Naive thymus-derived CD4-positive, alpha-beta T cell (primary cell): ENCODE measurements around the gene SCNN1B. TPM values are rescaled to one million over a fixed set of nuclear protein-coding genes. Genes with fewer than 3 reads are reported as not detected.

Source experiments
- ATAC-seq: fragments of 150-1000 bp; cut with Tn5 transposase; 2 replicates; pipeline ENCODE4 v1.10.0; 2021; ENCODE audit warnings: mild to moderate bottlenecking, moderate library complexity
- CTCF ChIA-PET: fragments of 350-600 bp; sonication (Branson Sonifier 250); formaldehyde crosslinking; loops from one replicate; lab custom pipeline; 2021; ENCODE audit warnings: antibody characterized with exemption; lab: Charles Lee
- POLR2A ChIA-PET: fragments of 350-600 bp; sonication (Branson Sonifier 250); formaldehyde crosslinking; loops from one replicate; lab custom pipeline; 2021; ENCODE audit warnings: antibody characterized with exemption, inconsistent platforms; lab: Charles Lee
- DNase-seq, 9 donors: peaks; one replicate each; pipeline versions ENCODE4 v3.0.0 to v3.0.0-alpha.2; 2020 to 2022; ENCODE audit warnings: mixed read lengths in 1 of 9
- H3K27ac ChIP-seq: one replicate; pipeline ENCODE4 v1.7.0; 2013; ENCODE audit warnings: mild to moderate bottlenecking, low read depth, low read length, moderate library complexity
- H3K27me3 ChIP-seq, 2 donors: one replicate each; pipeline ENCODE4 v1.7.0; 2013; ENCODE audit warnings: low read length in 2 of 2, mild to moderate bottlenecking in 2 of 2, moderate library complexity in 2 of 2; ENCODE audit not compliant: control insufficient read depth in 2 of 2, insufficient read depth in 2 of 2
- H3K36me3 ChIP-seq, 3 experiments: 1 replicate in 2 of 3; 2 replicates in 1 of 3; pipeline ENCODE4 v1.7.0; 2013; ENCODE audit warnings: low read length in 3 of 3, mild to moderate bottlenecking in 3 of 3, moderate library complexity in 1 of 3; ENCODE audit not compliant: insufficient read depth in 3 of 3, control insufficient read depth in 2 of 3
- H3K4me1 ChIP-seq, 2 donors: one replicate each; pipeline ENCODE4 v1.7.0; 2013; ENCODE audit warnings: low read length in 2 of 2, mild to moderate bottlenecking in 2 of 2, moderate library complexity in 1 of 2; ENCODE audit not compliant: control insufficient read depth in 2 of 2, insufficient read depth in 2 of 2
- H3K4me3 ChIP-seq: 2 replicates; pipeline ENCODE4 v1.7.0; 2013; ENCODE audit warnings: mild to moderate bottlenecking, low read length
- H3K9me3 ChIP-seq, 3 experiments: 1 replicate in 2 of 3; 2 replicates in 1 of 3; pipeline ENCODE4 v1.7.0; 2013; ENCODE audit warnings: low read length in 3 of 3; ENCODE audit not compliant: control insufficient read depth in 2 of 3
- H3K27ac Mint-ChIP-seq, 9 donors: one replicate each; pipeline ENCODE4 v1.8.0; 2020 to 2022; ENCODE audit warnings: mixed read lengths in 9 of 9, mild to moderate bottlenecking in 8 of 9, moderate library complexity in 5 of 9, inconsistent platforms in 2 of 9
- H3K27me3 Mint-ChIP-seq, 5 donors: one replicate each; pipeline ENCODE4 v1.8.0; 2021 to 2022; ENCODE audit warnings: mixed read lengths in 5 of 5, mild to moderate bottlenecking in 1 of 5
- H3K36me3 Mint-ChIP-seq, 5 donors: one replicate each; pipeline ENCODE4 v1.8.0; 2020 to 2022; ENCODE audit warnings: mixed read lengths in 5 of 5, mild to moderate bottlenecking in 3 of 5, inconsistent platforms in 1 of 5
- H3K4me1 Mint-ChIP-seq, 7 donors: one replicate each; pipeline ENCODE4 v1.8.0; 2020 to 2022; ENCODE audit warnings: mixed read lengths in 7 of 7, mild to moderate bottlenecking in 3 of 7, inconsistent platforms in 1 of 7
- H3K4me3 Mint-ChIP-seq, 10 donors: one replicate each; pipeline ENCODE4 v1.8.0; 2020 to 2022; ENCODE audit warnings: mild to moderate bottlenecking in 10 of 10, mixed read lengths in 10 of 10, moderate library complexity in 6 of 10, inconsistent platforms in 2 of 10
- H3K9me3 Mint-ChIP-seq, 11 donors: one replicate each; pipeline ENCODE4 v1.8.0; 2020 to 2022; ENCODE audit warnings: mixed read lengths in 11 of 11, mild to moderate bottlenecking in 4 of 11, inconsistent platforms in 1 of 11, moderate library complexity in 1 of 11
- intact Hi-C, 2 donors: fragments of 100-400 bp; cut with micrococcal nuclease; formaldehyde crosslinking; loops; one replicate each; pipeline ENCODE4 v1.15.1; 2023
- polyA plus RNA-seq, 2 donors: library from polyadenylated mRNA; unstranded; fragments of 300-500 nt; fragmentation: Illumina TruSeq; gene quantifications; one replicate each; pipeline ENCODE4 v1.2.3, GENCODE V29; 2021
- total RNA-seq, 6 experiments: library from RNA in 5 of 6; stranded (reverse) in 5 of 6; gene quantifications; 1 replicate in 5 of 6; 2 replicates in 1 of 6; pipeline ENCODE4 v1.2.3 and lab custom pipeline; 2021 to 2026

SCNN1B gene
- total and polyA plus RNA-seq, 7 experiments from 2014 or later, result not detected

DNA sequence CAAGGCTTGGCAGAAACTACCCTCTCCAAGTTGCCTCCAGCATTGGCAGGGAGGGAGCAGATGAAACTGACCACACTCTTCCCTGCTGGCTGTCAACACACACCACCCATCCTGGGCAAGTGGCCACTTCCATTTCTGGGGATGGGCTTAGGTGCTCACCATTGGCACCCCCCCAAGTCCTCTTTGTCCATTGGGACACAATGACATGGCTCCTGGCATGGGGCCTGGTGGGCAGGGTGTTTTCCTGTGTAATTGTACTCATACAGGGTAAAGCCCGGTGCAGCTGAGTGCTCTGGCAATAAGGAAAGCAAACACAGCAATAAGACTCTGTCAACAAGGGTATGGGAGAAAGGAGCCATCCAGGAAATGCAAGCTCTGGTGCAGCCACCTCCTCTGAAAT, 22.6 kb downstream of the SCNN1B start:
- peaks cover 0 to 6% (median 0%) of the 10 kb centered on the region in 5 donors for H3K27me3 Mint-ChIP-seq
- H3K4me3 Mint-ChIP-seq, result no peak overlapping the region
- no peaks in the 10 kb centered on the region for H3K36me3 Mint-ChIP-seq
- no peaks in the 10 kb centered on the region for H3K36me3 ChIP-seq
- ATAC-seq (no peak), DNase-seq (no peak)
- no peak overlapping the region for H3K27ac ChIP-seq
- intact Hi-C loops, result no loop called here
- H3K4me3 ChIP-seq, result no peak overlapping the region
- H3K4me1 ChIP-seq, result no peaks in the 10 kb centered on the region
- ChIA-PET POLR2A (no interaction called here), CTCF (no interaction called here)
- no peaks in the 10 kb centered on the region for H3K9me3 Mint-ChIP-seq
- H3K4me1 Mint-ChIP-seq, result no peaks in the 10 kb centered on the region
- H3K9me3 ChIP-seq, result no peaks in the 10 kb centered on the region
- H3K27ac Mint-ChIP-seq, result no peak overlapping the region
- H3K27me3 ChIP-seq, result no peaks in the 10 kb centered on the region

DNA sequence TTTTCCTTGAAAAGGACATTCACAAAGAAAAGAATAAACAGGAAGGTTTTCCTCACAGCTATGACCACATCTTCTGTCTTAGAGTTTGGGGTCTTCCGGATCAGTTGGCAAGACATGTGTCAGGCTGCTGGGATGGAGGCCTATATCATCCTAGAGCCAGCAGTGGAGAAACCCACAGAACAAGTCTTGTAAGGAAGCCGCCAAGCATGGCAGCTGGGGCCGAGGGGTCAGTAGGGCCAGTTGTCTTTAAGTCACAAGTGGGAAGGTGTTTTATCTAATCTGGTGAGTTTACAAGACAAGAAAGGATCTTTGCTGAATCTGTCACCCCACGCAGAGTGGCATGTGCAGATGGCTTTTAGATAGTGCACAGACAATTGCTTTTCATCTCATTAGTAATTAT, 25.7 kb downstream of the SCNN1B start:
- no peaks in the 10 kb centered on the region for H3K27me3 ChIP-seq
- no peaks in the 10 kb centered on the region for H3K4me1 ChIP-seq
- CTCF ChIA-PET, result no interaction called here
- Mint-ChIP-seq H3K36me3 (no peaks in the 10 kb centered on the region), H3K27ac (no peak overlapping the region), H3K27me3 (peaks cover 0 to 6% (median 0%) of the 10 kb centered on the region in 5 donors), H3K4me1 (no peaks in the 10 kb centered on the region), H3K4me3 (no peak overlapping the region), H3K9me3 (no peaks in the 10 kb centered on the region)
- H3K4me3 ChIP-seq, result no peak overlapping the region
- H3K27ac ChIP-seq, result no peak overlapping the region
- H3K36me3 ChIP-seq, result no peaks in the 10 kb centered on the region
- intact Hi-C loops, result no loop called here
- DNase-seq, result no peak
- H3K9me3 ChIP-seq, result no peaks in the 10 kb centered on the region
- POLR2A ChIA-PET, result no interaction called here
- no peak for ATAC-seq

DNA sequence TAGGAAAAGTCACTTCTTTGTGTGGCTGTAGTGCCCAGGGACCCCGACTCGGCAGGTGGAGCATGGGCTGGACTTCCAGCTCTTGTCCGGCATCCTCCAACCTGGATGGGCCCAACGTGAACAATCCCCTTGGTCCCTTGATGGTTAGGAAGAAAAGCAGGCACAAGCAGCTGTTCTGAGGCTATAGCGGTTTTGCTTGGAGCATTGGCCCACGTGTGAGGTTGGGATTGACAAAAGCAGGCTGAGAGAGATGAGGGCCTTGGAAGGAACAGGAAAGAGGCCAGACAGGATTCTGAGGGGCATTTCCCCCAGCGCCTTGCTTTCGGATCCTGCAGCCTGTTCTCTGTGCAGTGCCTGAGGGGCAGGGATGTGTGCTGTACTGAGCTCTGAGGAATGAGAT, 28.1 kb downstream of the SCNN1B start:
- no peak overlapping the region for H3K27ac Mint-ChIP-seq
- H3K36me3 ChIP-seq, result no peaks in the 10 kb centered on the region
- no peaks in the 10 kb centered on the region for H3K4me1 Mint-ChIP-seq
- no peaks in the 10 kb centered on the region for H3K27me3 ChIP-seq
- no peaks in the 10 kb centered on the region for H3K36me3 Mint-ChIP-seq
- H3K4me3 ChIP-seq, result no peak overlapping the region
- no peak for DNase-seq
- no peak overlapping the region for H3K27ac ChIP-seq
- no peak overlapping the region for H3K4me3 Mint-ChIP-seq
- H3K27me3 Mint-ChIP-seq, result peaks cover 0 to 11% (median 0%) of the 10 kb centered on the region in 5 donors
- H3K9me3 ChIP-seq, result no peaks in the 10 kb centered on the region
- intact Hi-C loops, result no loop called here
- no peaks in the 10 kb centered on the region for H3K9me3 Mint-ChIP-seq
- ChIA-PET CTCF (no interaction called here), POLR2A (no interaction called here)
- no peaks in the 10 kb centered on the region for H3K4me1 ChIP-seq
- ATAC-seq, result no peak

DNA sequence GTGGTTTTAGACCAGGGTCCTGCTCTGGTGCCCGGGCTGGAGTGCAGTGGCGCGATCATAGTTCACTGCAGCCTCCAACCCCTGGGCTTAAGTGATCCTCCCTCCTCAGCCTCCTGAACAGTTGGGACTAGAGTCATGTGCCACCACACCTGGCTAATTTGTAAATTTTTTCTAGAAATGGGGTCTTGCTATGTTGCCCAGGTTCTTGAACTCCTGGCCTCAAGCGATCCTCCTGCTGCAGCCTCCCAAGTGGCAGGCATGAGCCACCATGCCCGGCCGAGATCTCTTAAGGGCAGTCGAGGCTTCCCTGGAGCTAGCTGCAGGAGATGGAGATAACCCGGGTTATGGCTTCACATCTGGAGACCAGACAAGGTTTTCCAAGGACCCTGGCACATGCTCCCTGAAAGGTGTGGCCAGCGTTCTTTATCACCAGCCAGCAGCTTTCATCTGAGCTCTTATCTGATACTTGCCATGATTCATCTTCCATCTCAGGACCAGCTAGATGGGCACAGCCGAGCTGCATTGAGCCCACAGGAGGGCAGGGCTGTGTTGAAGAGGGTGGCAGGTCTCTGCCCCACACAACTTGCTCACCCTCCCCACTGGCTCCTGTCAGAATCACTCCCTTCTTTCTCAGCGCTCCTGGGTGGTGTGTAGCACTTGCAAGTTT, 28.6 kb downstream of the SCNN1B start:
- no peak for ATAC-seq
- H3K4me1 Mint-ChIP-seq, result no peaks in the 10 kb centered on the region
- H3K9me3 Mint-ChIP-seq, result no peaks in the 10 kb centered on the region
- H3K4me3 Mint-ChIP-seq, result no peak overlapping the region
- Histone ChIP-seq H3K27ac (no peak overlapping the region), H3K4me1 (no peaks in the 10 kb centered on the region), H3K9me3 (no peaks in the 10 kb centered on the region), H3K4me3 (no peak overlapping the region), H3K27me3 (no peaks in the 10 kb centered on the region), H3K36me3 (no peaks in the 10 kb centered on the region)
- intact Hi-C loops, result no loop called here
- CTCF ChIA-PET, result no interaction called here
- H3K27ac Mint-ChIP-seq, result no peak overlapping the region
- H3K27me3 Mint-ChIP-seq, result peaks cover 0 to 13% (median 2%) of the 10 kb centered on the region in 5 donors
- no peak for DNase-seq
- no peaks in the 10 kb centered on the region for H3K36me3 Mint-ChIP-seq
- POLR2A ChIA-PET, result no interaction called here

DNA sequence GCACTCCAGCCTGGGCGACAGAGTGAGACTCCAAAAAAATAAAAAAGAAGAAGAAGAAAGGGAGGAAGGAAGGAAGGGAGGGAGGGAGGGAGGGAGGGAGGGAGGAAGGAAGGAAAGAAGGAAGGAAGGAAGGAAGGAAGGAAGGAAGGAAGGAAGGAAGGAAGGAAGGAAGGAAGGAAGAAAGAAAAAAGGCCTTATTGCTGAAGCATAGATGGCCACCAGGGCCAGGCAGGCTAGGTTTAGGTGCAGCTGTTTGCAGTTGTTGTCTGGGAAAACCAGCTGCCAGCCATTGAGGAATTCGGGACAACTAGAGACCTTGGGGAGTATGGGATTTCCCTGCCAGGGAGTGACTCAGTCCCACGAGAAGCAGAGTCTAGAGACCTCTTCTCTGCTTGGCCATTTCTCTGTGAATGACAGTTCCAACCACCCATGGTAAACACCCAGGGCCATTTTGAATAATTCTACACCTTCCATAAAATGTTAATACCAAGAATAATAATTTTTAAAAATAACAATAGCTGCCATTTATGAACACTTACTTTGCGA, 31.0 kb downstream of the SCNN1B start:
- ATAC-seq (no peak), DNase-seq (no peak)
- intact Hi-C loops, result no loop called here
- Mint-ChIP-seq H3K4me1 (no peaks in the 10 kb centered on the region), H3K27ac (no peak overlapping the region), H3K4me3 (no peak overlapping the region), H3K36me3 (no peaks in the 10 kb centered on the region), H3K9me3 (no peaks in the 10 kb centered on the region), H3K27me3 (peaks cover 0 to 20% (median 4%) of the 10 kb centered on the region in 5 donors)
- POLR2A ChIA-PET, result no interaction called here
- Histone ChIP-seq H3K36me3 (no peaks in the 10 kb centered on the region), H3K4me3 (no peak overlapping the region), H3K9me3 (no peaks in the 10 kb centered on the region), H3K4me1 (no peaks in the 10 kb centered on the region), H3K27ac (no peak overlapping the region), H3K27me3 (no peaks in the 10 kb centered on the region)
- CTCF ChIA-PET, result no interaction called here

DNA sequence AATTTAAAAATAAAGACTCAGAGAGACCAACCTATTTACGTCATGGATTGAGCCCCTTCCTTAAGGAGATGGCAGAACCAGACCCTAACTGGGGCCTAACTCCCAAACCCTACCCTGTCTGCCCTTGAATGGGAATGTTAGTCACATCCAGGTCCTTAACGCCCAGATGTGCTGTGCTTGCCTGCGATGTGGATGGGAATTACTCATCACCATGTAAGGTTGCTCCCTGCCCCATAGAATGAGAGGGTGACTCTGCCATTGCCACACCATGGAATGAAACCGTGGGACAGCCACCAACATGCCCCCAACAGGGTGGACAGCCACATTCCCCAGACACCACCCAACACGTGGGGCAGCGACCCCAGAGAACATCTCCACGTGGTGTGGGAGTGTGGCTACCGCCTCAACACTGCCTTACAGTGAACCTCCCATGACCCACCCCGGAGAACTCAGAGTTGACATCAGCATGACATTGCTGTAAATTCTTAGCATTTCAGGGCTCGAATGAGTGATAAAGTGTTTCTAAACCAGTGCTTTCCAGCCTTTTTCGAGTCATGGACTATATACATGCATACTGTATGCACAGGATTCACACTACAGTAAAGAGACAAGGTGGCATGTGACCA, 31.8 kb downstream of the SCNN1B start:
- Mint-ChIP-seq H3K9me3 (no peaks in the 10 kb centered on the region), H3K4me1 (no peaks in the 10 kb centered on the region), H3K36me3 (no peaks in the 10 kb centered on the region), H3K27ac (no peak overlapping the region), H3K27me3 (peaks cover 0 to 28% (median 5%) of the 10 kb centered on the region in 5 donors), H3K4me3 (no peak overlapping the region)
- Histone ChIP-seq H3K36me3 (no peaks in the 10 kb centered on the region), H3K27me3 (no peaks in the 10 kb centered on the region), H3K9me3 (no peaks in the 10 kb centered on the region), H3K27ac (no peak overlapping the region), H3K4me3 (no peak overlapping the region), H3K4me1 (no peaks in the 10 kb centered on the region)
- no peak for ATAC-seq
- intact Hi-C loops, result no loop called here
- ChIA-PET POLR2A (no interaction called here), CTCF (no interaction called here)
- DNase-seq, result no peak

DNA sequence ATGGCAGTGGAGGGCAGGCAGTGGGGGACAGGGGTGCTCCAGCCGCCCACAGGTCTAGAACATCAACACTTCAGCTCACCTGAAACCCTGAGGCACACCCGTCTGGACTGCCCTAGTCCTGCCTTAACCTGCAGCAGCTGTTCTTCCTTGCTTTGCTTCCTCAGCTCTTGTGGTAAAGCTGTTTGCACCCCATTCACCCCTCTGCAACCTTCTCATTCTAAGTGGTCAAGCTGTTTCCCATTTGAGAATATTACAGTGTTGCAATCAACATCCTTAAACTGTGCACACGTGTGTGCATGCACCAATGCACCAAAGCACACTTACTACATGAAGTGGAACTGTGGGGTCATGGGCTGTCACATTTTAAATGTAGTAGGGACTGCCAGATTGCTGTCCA, 32.4 kb downstream of the SCNN1B start:
- Histone ChIP-seq H3K27me3 (no peaks in the 10 kb centered on the region), H3K4me3 (no peak overlapping the region), H3K36me3 (no peaks in the 10 kb centered on the region), H3K4me1 (no peaks in the 10 kb centered on the region), H3K9me3 (no peaks in the 10 kb centered on the region), H3K27ac (no peak overlapping the region)
- ATAC-seq (no peak), DNase-seq (no peak)
- Mint-ChIP-seq H3K27me3 (peaks cover 0 to 30% (median 5%) of the 10 kb centered on the region in 5 donors), H3K27ac (no peak overlapping the region), H3K4me1 (no peaks in the 10 kb centered on the region), H3K4me3 (no peak overlapping the region), H3K9me3 (no peaks in the 10 kb centered on the region), H3K36me3 (no peaks in the 10 kb centered on the region)
- ChIA-PET POLR2A (no interaction called here), CTCF (no interaction called here)
- intact Hi-C loops, result no loop called here
